GF-D8 (cell line): ENCODE results near the gene ARHGAP24.
A peak's percentile ranks its signal among the peaks of the same experiment; 100 is the strongest.

ENCODE experiments used
- DNase-seq: peaks from one replicate; lab custom pipeline; 2025; lab: John Stamatoyannopoulos, UW

The ARHGAP24 gene

GRCh38 chr4:85777908-85778631, 303.1 kb downstream of the ARHGAP24 start:
- no peak for DNase-seq

GRCh38 chr4:85778632-85779131, 303.7 kb downstream of the ARHGAP24 start:
- DNase-seq: no peak

GRCh38 chr4:85779165-85779564, 304.2 kb downstream of the ARHGAP24 start:
- DNase-seq: no peak

- no peak for DNase-seq
Measured at GRCh38 chr4:85780664-85781063, 305.7 kb downstream of the ARHGAP24 start.

- DNase-seq: no peak
Measured at GRCh38 chr4:85783483-85783882, 308.5 kb downstream of the ARHGAP24 start.

- DNase-seq: no peak
Measured at GRCh38 chr4:85783900-85784299, 308.9 kb downstream of the ARHGAP24 start.

- DNase-seq: no peak
Measured at GRCh38 chr4:85784348-85784747, 309.4 kb downstream of the ARHGAP24 start.

GRCh38 chr4:85784947-85785346, 310.0 kb downstream of the ARHGAP24 start:
- DNase-seq: no peak

- no peak for DNase-seq
Measured at GRCh38 chr4:85787133-85787532, 312.2 kb downstream of the ARHGAP24 start.

GRCh38 chr4:85788604-85789003, 313.7 kb downstream of the ARHGAP24 start:
- DNase-seq: no peak

- no peak for DNase-seq
Measured at GRCh38 chr4:85789241-85789640, 314.3 kb downstream of the ARHGAP24 start.

- DNase-seq: no peak
Measured at GRCh38 chr4:85790582-85790981, 315.6 kb downstream of the ARHGAP24 start.

GRCh38 chr4:85792376-85793232, 317.7 kb downstream of the ARHGAP24 start:
- no peak for DNase-seq

GRCh38 chr4:85793233-85793585, 318.3 kb downstream of the ARHGAP24 start:
- DNase-seq: no peak

GRCh38 chr4:85798012-85798770, 323.2 kb downstream of the ARHGAP24 start:
- DNase-seq: peak; percentile 12

- no peak for DNase-seq
Measured at GRCh38 chr4:85803856-85804255, 328.9 kb downstream of the ARHGAP24 start.

GRCh38 chr4:85805891-85806290, 330.9 kb downstream of the ARHGAP24 start:
- DNase-seq: no peak

GRCh38 chr4:85806334-85806733, 331.4 kb downstream of the ARHGAP24 start:
- DNase-seq: no peak

GRCh38 chr4:85807247-85807950, 332.4 kb downstream of the ARHGAP24 start:
- DNase-seq: no peak

- DNase-seq: no peak
Measured at GRCh38 chr4:85808104-85808503, 333.2 kb downstream of the ARHGAP24 start.

- no peak for DNase-seq
Measured at GRCh38 chr4:85808864-85809263, 333.9 kb downstream of the ARHGAP24 start.

GRCh38 chr4:85812776-85813175, 337.8 kb downstream of the ARHGAP24 start:
- no peak for DNase-seq
